ENCODE data around the gene AMPD1.

AMPD1 gene

GRCh38 chr1:114694540-114695310, 621 bp downstream of the AMPD1 start:
- no peak for DNase-seq

DNA sequence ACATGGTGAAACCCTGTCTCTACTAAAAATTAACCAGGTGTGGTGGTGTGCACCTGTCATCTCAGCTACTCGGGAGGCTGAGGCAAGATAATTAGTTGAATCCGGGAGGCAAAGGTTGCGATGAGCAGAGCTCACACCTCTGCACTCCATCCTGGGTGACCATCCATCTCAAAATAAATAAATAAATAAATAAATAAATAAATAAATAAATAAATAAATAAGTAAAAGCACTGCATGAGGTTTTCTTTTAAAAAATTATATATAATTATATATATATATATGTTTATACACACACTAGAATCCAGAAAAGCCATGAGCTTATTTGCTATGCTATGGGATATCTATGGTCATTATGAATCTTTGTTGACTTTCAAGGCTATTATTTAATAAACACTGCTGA, 2.4 kb downstream of the AMPD1 start:
- no peak for DNase-seq

DNA sequence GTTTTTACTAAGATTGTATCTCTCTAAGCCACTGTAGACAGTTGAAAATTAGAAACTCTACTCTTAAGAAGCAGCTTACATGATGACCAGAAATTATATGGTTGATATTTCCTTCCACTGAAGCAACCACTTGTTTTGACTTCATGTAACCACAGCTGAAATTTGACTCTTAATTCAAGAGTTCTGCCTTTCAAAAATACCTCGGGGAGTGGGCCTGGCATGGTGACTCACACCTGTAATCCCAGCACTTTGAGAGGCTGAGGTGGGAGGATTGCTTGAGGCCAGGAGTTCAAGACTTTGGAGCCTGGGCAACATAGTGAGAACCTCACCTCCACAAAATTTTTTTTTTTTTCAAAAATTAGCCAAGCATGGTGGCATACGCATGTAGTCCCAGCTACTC, 4.3 kb downstream of the AMPD1 start:
- no peak for DNase-seq

GRCh38 chr1:114690148-114690547, 5.2 kb downstream of the AMPD1 start:
- DNase-seq, result no peak

DNA sequence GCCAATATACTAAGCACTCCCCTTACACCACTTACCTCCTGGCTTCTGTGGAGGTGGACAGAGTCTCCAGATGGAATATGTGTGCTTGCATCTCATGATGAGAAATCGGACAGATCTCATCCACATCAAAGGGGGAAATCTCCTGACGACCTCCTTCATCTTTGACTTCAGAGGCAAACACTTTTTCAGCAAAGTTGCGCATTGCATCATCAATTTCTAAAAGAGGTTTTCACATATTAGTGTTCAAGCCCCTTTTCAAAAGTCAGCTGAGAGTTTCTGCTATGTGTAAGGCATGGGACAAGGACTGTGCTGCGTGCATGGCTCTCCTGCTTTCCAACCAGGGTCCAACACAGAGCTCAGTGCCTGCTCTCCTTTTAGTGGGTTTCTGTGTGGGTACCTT, 6.8 kb downstream of the AMPD1 start:
- no peak for DNase-seq

DNA sequence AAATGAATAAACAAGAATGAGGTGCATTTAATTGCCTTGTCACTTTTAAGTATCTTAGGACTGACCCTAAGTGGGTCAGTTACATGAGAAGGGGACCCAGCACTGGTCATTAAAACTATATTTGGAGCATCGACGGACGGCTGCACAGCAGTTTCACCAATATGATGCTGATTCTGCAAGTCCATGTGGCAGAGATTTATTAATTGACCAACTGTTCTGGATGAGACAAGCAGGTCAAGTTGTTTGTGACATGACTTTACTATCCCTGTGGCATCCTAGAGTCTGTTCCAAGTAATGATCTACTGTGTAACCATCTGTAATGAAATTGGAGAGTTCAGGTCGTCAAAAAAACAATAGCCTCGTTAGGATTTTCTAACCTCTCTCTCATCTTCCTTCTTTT, 9.5 kb downstream of the AMPD1 start:
- no peak for DNase-seq

DNA sequence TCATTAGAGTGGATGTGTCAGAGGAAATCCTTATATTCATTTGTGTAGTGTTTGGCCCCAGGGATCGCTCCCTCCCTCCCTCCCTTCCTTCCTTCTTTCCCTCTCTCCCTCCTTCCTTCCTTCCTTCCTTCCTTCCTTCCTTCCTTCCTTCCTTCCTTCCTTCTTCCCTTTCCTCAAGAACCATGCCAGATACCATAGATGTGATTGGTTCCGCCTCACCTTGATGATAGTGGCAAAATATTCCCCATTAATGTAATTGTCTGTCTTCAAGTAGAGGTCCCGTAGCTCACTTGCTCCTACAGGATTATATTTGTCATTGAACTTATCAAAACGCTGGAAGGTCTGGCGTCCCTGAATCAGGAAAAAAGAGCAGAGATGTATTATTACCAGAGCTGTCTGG, 17.7 kb downstream of the AMPD1 start:
- no peak for DNase-seq

- DNase-seq, result no peak
Observed at GRCh38 chr1:114676115-114676514, 19.2 kb downstream of the AMPD1 start.

DNA sequence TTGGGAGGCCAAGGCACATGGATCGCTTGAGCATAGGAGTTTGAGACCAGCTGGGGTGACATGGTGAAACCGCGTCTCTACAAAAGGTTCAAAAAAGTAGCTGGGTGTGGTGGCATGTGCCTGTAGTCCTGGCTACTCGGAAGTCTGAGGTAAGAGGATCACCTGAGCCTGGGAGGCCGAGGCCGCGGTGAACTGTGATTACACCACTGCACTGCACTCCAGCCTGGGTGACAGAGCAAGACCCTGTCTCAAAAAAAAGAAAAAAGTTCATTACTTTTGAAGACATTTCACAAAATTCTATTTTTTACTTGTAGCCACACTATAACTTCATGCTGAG, 23.4 kb downstream of the AMPD1 start:
- DNase-seq, result no peak

DNA sequence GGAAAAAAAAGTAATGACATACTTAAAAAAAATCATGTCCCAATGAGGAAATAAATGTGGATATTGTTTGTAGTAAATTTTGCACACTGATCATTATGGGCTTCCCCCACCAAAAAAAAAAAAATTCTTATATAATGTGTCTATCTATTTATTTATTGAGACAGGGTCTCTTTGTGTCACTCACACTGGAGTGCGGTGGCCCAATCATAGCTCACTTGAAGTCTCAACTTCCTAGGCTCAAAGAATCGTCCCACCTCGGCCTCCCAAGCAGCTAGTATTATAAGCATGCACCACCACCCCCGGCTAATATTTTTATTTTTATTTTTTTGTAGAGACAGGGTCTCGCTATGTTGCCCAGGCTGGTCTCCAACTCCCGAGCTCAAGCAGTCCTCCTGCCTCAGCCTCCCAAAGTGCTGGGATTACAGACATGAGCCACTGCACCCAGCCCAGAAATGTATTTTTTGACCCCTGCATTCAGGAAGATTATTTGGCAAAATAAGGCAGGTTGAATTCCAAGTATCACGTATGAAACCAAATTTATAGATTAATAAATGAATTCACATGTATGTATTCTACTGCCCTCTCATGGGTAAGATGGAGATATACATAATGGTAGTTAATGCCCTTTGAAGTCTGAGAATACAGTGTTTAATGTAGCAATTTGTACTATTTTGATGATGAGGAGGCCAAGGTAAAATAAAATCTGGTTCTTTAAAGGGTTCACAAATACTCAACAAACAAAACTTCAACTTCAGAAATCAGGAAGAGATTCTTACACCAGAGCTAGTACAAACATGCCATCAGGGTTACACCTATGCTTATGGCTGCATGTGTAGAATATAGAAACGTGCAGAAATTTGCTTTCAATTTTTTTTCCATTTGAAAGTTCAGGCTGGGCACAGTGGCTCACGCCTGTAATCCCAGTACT, 24.1 kb downstream of the AMPD1 start:
- no peak for DNase-seq

GRCh38 chr1:114670083-114671010, 25.0 kb downstream of the AMPD1 start:
- peak; percentile 86 for DNase-seq

GRCh38 chr1:114669562-114670082, 25.7 kb downstream of the AMPD1 start, which contains the start of gene DENND2C:
Gene DENND2C (minus strand): TSS chr1:114670049. CDS start chr1:114625984, 44,065 bp downstream.
- no peak for DNase-seq

- no peak for DNase-seq
Observed at GRCh38 chr1:114668784-114669561, 26.4 kb downstream of the AMPD1 start.

- no peak for DNase-seq
Observed at GRCh38 chr1:114668373-114668772, 27.0 kb downstream of the AMPD1 start.

- DNase-seq, result no peak
Observed at GRCh38 chr1:114666954-114667353, 28.4 kb downstream of the AMPD1 start.

- no peak for DNase-seq
Observed at GRCh38 chr1:114660238-114660637, 35.1 kb downstream of the AMPD1 start.

DNA sequence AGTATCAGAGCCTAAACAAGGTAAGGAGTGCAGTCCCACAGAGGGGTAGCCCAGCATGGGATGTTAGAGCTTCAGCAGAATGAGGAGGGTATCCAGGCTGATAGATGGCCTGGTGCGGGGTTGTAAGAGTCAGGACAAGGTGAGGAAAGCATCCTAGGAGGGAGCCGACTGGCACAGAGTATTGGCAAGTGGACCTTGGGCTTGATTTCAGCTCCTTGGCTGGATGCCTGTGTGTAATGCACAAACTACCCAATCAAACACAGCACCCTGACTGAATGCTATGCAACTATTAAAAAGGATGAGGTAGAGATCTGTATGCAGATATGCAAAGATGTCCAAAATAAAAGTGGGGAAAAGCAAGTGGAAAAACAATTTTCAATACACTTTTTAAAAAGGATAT, 43.5 kb downstream of the AMPD1 start:
- no peak for DNase-seq

GRCh38 chr1:114648503-114648902, 46.8 kb downstream of the AMPD1 start:
- DNase-seq, result no peak

DNA sequence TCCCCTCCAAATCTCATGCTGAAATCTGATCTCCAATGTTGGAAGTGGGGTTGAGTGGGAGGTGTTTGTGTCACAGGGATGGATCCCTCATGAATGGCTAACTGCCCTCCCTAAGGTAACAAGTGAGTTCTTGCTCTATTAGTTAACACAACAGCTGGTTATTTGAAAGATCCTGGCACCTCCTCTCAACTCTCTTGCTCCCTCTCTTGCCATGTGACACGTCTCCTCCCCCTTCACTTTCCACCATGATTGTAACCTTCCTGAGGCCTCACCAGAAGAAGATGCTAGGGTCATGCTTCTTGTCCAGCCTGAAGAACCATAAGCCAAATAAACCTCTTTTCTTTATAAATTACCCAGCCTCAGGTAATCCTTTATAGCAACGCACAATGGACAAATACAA, 54.0 kb downstream of the AMPD1 start:
- no peak for DNase-seq

DNA sequence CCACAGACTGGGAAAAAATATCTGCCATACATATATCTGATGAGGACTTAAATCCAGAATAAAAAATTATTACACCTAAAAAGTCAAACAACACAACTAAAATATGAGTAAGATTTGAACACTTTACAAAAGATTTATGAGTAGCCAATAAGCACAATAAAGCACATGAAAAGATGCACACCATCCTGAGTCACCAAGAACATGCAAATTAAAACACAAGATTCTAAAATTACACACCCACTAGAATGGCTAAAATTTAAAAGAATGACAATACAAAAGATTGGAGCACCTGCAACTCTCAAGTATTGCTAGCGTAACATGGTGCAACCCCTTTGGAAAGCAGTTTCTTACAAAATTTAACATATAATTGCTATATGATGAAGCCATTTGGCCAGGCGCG, 56.4 kb downstream of the AMPD1 start:
- no peak for DNase-seq

GRCh38 chr1:114632427-114632826, 62.9 kb downstream of the AMPD1 start:
- DNase-seq, result no peak

DNA sequence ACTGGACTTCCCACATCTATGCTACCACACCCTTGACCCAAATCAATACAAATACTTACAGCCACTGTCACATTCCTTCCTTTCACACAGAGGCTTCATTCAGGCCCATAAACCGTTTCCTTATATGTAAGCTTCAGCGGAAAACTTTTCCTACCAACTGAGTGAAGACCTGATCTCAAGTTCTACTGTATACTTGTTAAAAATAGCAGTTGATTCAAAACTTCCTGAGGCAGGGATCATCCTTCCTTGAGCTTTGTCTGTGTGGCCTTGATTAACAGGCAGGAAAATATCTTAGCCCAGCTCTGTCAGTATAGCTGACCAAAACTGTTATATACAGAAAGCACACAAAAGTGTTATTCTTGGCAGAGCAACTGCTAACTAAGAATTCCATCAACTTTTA, 68.2 kb downstream of the AMPD1 start:
- no peak for DNase-seq
